GM21723 (cell line): ENCODE results near the gene MGAT2.
"Not testable (repeated sequence)": the region's sequence is repeated elsewhere in the genome, so short reads cannot be mapped to it uniquely, and the experiment has no call there.

ENCODE experiments used
- ATAC-seq: cut with Tn5 transposase; IDR thresholded peaks from one replicate; pipeline ENCODE4 v1.9.1; 2021; ENCODE audit warnings: mild to moderate bottlenecking, moderate library complexity; ENCODE audit not compliant: unreplicated experiment

MGAT2 gene

DNA sequence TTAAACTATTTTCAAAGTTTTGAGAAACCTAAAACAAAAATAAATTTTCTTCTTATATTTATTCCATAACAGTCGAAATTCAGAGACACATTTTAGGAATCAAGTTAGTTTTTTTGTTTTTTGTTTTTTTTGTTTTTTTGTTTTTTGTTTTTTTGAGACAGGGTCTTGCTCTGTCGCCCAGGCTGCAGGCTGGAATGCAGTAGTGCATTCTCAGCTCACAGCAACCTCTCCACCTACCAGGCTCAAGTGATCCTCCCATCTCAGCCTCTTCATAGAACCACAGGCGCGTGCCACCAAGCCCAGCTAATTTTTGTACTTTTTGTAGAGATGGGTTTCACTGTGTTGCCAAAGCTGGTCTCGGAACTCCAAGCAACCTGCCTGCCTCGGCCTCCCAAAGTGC is 32.9 kb downstream of the MGAT2 start:
- no peak for ATAC-seq

DNA sequence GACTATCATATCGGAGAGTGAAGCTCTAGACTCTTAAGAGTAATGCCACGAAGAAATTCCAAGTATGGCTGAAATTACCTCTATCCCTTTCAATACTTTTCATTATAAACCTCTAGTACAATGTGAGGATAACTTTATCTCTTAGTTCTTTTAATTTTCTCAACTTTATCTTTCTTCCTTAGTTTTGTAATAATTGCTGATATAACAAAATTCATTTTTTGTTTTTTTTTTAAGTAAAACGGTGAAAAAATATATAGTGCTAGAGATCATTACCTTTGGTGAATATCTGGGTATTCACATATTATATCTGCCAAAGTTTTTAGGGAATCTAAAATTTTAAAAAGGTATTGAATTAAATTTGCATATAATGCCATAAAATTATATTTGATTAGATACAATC is 33.9 kb downstream of the MGAT2 start:
- ATAC-seq = no peak

DNA sequence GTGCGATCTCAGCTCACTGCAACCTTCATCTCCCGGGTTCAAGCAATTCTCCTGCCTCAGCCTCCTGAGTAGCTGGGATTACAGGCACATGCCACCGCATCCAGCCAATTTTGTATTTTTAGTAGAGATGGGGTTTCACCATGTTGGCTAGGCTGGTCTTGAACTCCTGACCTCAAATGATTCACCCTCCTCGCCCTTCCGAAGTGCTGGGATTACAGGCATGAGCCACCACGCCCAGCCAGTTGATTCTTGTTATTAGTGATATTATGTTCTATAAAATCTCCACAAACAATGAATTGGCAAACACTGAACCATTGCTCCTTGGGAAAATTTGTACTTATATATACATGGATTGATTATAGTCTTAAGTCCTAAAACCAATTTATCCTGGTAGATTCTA is 36.9 kb downstream of the MGAT2 start:
- not testable (repeated sequence) for ATAC-seq

DNA sequence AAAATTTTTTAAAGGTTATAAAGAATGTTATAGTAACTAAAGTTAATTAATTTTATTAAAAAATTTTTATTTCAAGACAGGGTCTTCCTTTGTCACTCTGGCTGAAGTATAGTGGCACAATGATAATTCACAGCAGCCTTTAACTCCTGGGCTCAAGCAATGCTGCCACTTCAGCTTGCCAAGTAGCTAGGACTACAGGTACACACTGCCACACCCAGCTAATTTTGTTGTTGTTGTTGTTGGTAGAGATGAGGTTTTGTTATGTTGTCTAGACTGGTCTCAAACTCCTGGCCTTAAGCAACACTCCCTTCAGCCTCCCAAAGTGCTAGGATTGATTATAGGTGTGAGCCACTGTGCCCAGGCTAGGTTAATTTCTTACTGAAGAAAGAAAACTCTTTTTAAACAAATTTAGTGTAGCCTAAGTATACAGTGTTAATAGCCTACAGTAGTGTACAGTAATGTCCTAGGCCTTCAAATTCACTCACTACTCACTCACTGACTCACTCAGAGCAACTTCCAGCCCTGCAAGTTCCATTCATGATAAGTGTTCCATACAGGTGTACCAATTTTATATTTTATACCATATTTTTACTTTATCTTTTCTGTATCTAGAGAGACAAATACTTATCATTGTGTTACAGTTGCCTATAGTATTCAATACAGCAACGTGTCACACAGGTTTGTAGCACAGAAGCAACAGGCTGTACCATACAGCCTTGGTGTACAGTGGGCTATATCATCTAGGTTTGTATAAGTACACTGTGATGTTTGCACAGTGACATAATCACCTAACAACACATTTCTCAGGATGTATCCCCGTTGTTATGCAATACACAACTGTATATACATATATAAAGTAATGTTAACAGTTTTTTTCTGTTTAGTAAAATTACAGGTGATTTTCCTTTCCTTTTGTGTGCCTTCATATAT is 39.2 kb downstream of the MGAT2 start:
- ATAC-seq = no peak

DNA sequence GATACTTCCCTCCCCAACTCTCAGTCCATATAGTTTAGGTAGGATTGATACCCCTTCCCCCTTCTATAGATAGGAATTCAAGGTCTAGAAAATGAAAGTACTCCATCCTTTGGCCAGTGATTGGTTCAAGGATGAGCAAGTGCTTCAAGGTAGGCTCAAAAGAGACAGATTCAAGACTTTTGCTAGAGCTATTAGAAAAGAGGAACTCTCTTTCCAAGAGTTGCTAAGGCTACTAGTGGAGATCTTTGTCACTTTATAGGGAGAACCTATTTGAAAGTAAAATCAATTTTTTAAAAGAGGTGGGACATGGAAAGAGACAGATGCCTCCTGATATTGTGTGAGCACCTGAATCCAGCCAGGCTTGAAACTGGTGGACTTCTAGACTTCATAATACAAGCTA is 49.9 kb downstream of the MGAT2 start:
- no peak for ATAC-seq
